Adrenal gland (tissue), 12 donors: ENCODE measurements around the gene FBXO24. TPM values are rescaled to one million over a fixed set of nuclear protein-coding genes. Genes with fewer than 3 reads are reported as not detected.
A peak's percentile ranks its signal among the peaks of the same experiment; 100 is the strongest.

Experiments
- DNase-seq, 7 donors: peaks; one replicate each; pipeline ENCODE4 v3.0.0-alpha.2; 2019 to 2020
- H3K27ac ChIP-seq, 5 donors: fragments of 200-600 bp; sonication (generic) in 4 of 5; 1 replicate in 3 of 5; 2 replicates in 2 of 5; pipeline versions ENCODE4 v1.5.1 to v1.8.0; 2016 to 2020; ENCODE audit warnings: mild to moderate bottlenecking in 1 of 5
- H3K27me3 ChIP-seq: fragments of 200-600 bp; 2 replicates; pipeline ENCODE4 v1.8.0; 2021
- H3K36me3 ChIP-seq, 2 donors: fragments of 200-600 bp; replicated peaks in 1 of 2; 1 replicate in 1 of 2; 2 replicates in 1 of 2; pipeline versions ENCODE4 v1.5.1 to v1.8.0; 2018 to 2022
- H3K4me1 ChIP-seq, 2 donors: fragments of 200-600 bp; replicated peaks in 1 of 2; 1 replicate in 1 of 2; 2 replicates in 1 of 2; pipeline versions ENCODE4 v1.5.1 to v1.8.0; 2018 to 2021
- H3K4me3 ChIP-seq, 4 donors: fragments of 200-600 bp; sonication (generic) in 3 of 4; one replicate each; pipeline ENCODE4 v1.5.1; 2016 to 2018
- H3K9me3 ChIP-seq, 3 donors: fragments of 200-600 bp; sonication (generic) in 1 of 3; replicated peaks in 1 of 3; 1 replicate in 2 of 3; 2 replicates in 1 of 3; pipeline versions ENCODE4 v1.5.1 to v1.8.0; 2016 to 2021
- CTCF ChIP-seq, 6 experiments: fragments of 450-650 bp in 4 of 6; fragments of 200-600 bp in 2 of 6; sonication (generic) in 1 of 6; IDR thresholded peaks; 1 replicate in 5 of 6; 2 replicates in 1 of 6; pipeline versions ENCODE4 v1.5.1 to v1.8.0; 2016 to 2021; ENCODE audit warnings: antibody characterized with exemption in 6 of 6, mild to moderate bottlenecking in 2 of 6, moderate library complexity in 1 of 6
- POLR2A ChIP-seq, 2 donors: fragments of 450-650 bp; IDR thresholded peaks; one replicate each; pipeline ENCODE4 v1.6.1; 2017; ENCODE audit warnings: antibody characterized with exemption in 2 of 2, mild to moderate bottlenecking in 2 of 2, moderate library complexity in 1 of 2
- WGBS, 4 donors: extraction: QIAGEN DNeasy Blood & Tissue Kit in 2 of 4; methylation state at CpG; one replicate each; pipeline versions ENCODE4 v1.1.5 to v1.1.7; 2013 to 2017; 5-methylcytosine and 5-hydroxymethylcytosine counted together
- intact Hi-C, 2 donors: fragments of 100-400 bp; cut with DNase I; formaldehyde crosslinking; loops; one replicate each; pipeline versions ENCODE4 v1.14.1 to v1.15.0; 2022 to 2023
- polyA plus RNA-seq, 3 donors: library from polyadenylated mRNA; stranded (reverse); fragments of 200-250 nt in 2 of 3; fragments of 350-450 nt in 1 of 3; fragmentation: Illumina TruSeq in 1 of 3; extraction: RNeasy Lipid Tissue Mini Kit (QIAGEN cat#74804) in 1 of 3; gene quantifications; one replicate each; pipeline ENCODE4 v1.2.3, GENCODE V29; 2013 to 2014
- total RNA-seq, 9 donors: library from RNA; depleted of rRNA in 4 of 9; stranded (reverse); fragments of >200 nt in 4 of 9; fragments of 120-200 nt in 1 of 9; fragmentation: NEBNext Ultra II Directional in 1 of 9; extraction: Animal tissue kit (Norgen Biotek cat#: 25700) in 1 of 9; gene quantifications; one replicate each; pipeline versions ENCODE4 v1.1.0 to v1.2.4, GENCODE V29; 2013 to 2023
- donor health status: healthy with polysubstance abuse.
- donor health status: Bipolar disorder and iron deficiency.
- donor health status: DM: yes; HTN: yes; CAD: no.
- donor health status: DM: no; HTN: no; CAD: no.
- donor health status: DM: no; HTN: no; CAD: no.
- donor health status: DM: yes; HTN: yes; CAD: no.

The FBXO24 gene
- total and polyA plus RNA-seq, 12 donors = 0.16 to 2.8 (median 0.89) TPM; not detected in 2

GRCh38 chr7:100584054-100584682 lies 2.0 kb upstream of the FBXO24 start:
- peaks cover 21 to 30% of the 10 kb centered on the region in 2 donors for H3K4me1 ChIP-seq
- DNase-seq = peak in 1 of 7 donors; percentile 33

GRCh38 chr7:100584683-100585510 lies 1.2 kb upstream of the FBXO24 start:
- Histone ChIP-seq H3K4me1 (peaks cover 21 to 30% of the 10 kb centered on the region in 2 donors), H3K9me3 (no peaks in the 10 kb centered on the region), H3K4me3 (peak overlapping the region; percentile 26 to 88 (median 70)), H3K27me3 (no peaks in the 10 kb centered on the region), H3K27ac (peak overlapping the region; percentile 68 to 99 (median 93)), H3K36me3 (peaks cover 0 to 21% of the 10 kb centered on the region in 2 donors)
- DNase-seq = peak; percentile 73 to 88 (median 83)
- TF ChIP-seq CTCF (IDR thresholded peaks at IDR 0.05) = no peak
- peak in 1 of 2 donors; percentile 56 for TF ChIP-seq POLR2A (IDR thresholded peaks at IDR 0.05)
- WGBS, 4 donors = 3 to 6% (median 4%) methylated on average over 18 to 20 of the region's 20 CpGs
- intact Hi-C loops = loop anchor here in 1 of 2 donors (5.0 kb wide), 1 partner anchor 92 kb away; no protein-coding TSS in a partner anchor

More at GRCh38 chr7:100584054-100584682, 2.0 kb upstream of the FBXO24 start:
- Histone ChIP-seq H3K36me3 (peaks cover 0 to 28% of the 10 kb centered on the region in 2 donors), H3K27me3 (no peaks in the 10 kb centered on the region), H3K4me3 (peak overlapping the region in 1 of 4 donors; percentile 88), H3K27ac (peak overlapping the region in 4 of 5 donors; percentile 68 to 99 (median 94)), H3K9me3 (no peaks in the 10 kb centered on the region)
- TF ChIP-seq POLR2A (IDR thresholded peaks at IDR 0.05) (no peak), CTCF (IDR thresholded peaks at IDR 0.05) (no peak)
- intact Hi-C loops = loop anchor here in 1 of 2 donors (5.0 kb wide), 1 partner anchor 93 kb away; no protein-coding TSS in a partner anchor
- WGBS, 4 donors = 35 to 75% (median 50%) methylated on average over 9 to 15 of the region's 15 CpGs

GRCh38 chr7:100585511-100586265 lies 440 bp upstream of the FBXO24 start, which contains the start of gene LRCH4:
Gene LRCH4, minus strand, starts transcription at chr7:100586129. Its CDS starts 29 bp downstream, at chr7:100586100.
- Histone ChIP-seq H3K27me3 (no peaks in the 10 kb centered on the region), H3K36me3 (peaks cover 0 to 16% of the 10 kb centered on the region in 2 donors), H3K27ac (peak within 1 kb of the TSS; percentile 74 to 99 (median 93)), H3K4me3 (peak within 1 kb of the TSS; percentile 37 to 88 (median 76)), H3K9me3 (no peaks in the 10 kb centered on the region), H3K4me1 (peaks cover 21 to 30% of the 10 kb centered on the region in 2 donors)
- intact Hi-C loops = no loop called here
- WGBS, 4 donors = 0 to 1% (median 0%) methylated on average over 10 to 61 of the region's 61 CpGs
- TF ChIP-seq POLR2A (IDR thresholded peaks at IDR 0.05) = peak; percentile 99
- peak in 3 of 6 experiments; percentile 3 to 28 (median 9) for TF ChIP-seq CTCF (IDR thresholded peaks at IDR 0.05)
- peak in 6 of 7 donors; percentile 61 to 69 (median 66) for DNase-seq
